Activated T-helper 2 cell treated with anti-CD3 and anti-CD28 coated beads, Interferon-gamma antibody, Interleukin-2, Interleukin-4, amounts not matched to agents 10 μg/mL and 5 μg/mL and 100 μg/mL, durations not matched to agents 14 hours and 24 hours and 36 hours (primary cell): Measurements from ENCODE around the gene SIK3. TPM values are rescaled to one million over a fixed set of nuclear protein-coding genes. Genes with fewer than 3 reads are reported as not detected.
"Not testable (repeated sequence)": the region's sequence is repeated elsewhere in the genome, so short reads cannot be mapped to it uniquely, and the experiment has no call there.

Source experiments
- DNase-seq: peaks from one replicate; pipeline ENCODE4 v3.0.0; 2021; ENCODE audit warnings: low spot score
- H3K27ac Mint-ChIP-seq: one replicate; pipeline ENCODE4 v1.8.0; 2021; ENCODE audit warnings: mixed read lengths
- H3K27me3 Mint-ChIP-seq: one replicate; pipeline ENCODE4 v1.8.0; 2021; ENCODE audit warnings: low read depth, mixed read lengths
- H3K36me3 Mint-ChIP-seq: one replicate; pipeline ENCODE4 v1.8.0; 2021; ENCODE audit warnings: low read depth, mixed read lengths
- H3K4me1 Mint-ChIP-seq: one replicate; pipeline ENCODE4 v1.8.0; 2021; ENCODE audit warnings: low read depth, mixed read lengths
- H3K4me3 Mint-ChIP-seq: one replicate; pipeline ENCODE4 v1.8.0; 2021; ENCODE audit warnings: low read depth, mild to moderate bottlenecking, moderate library complexity, mixed read lengths
- H3K9me3 Mint-ChIP-seq: one replicate; pipeline ENCODE4 v1.8.0; 2021; ENCODE audit warnings: mixed read lengths
- intact Hi-C: fragments of 100-400 bp; cut with micrococcal nuclease; formaldehyde crosslinking; loops from one replicate; pipeline ENCODE4 v1.15.1; 2023
- total RNA-seq: library from RNA; stranded (reverse); gene quantifications from 2 replicates; pipeline ENCODE4 v1.2.3, GENCODE V29; 2022

The SIK3 gene
- total RNA-seq, 1 donor from 2014 or later = 25.3 TPM

- Mint-ChIP-seq H3K4me1 (peaks cover 6% of the 10 kb centered on the region), H3K9me3 (no peaks in the 10 kb centered on the region), H3K27me3 (no peaks in the 10 kb centered on the region), H3K27ac (no peak overlapping the region), H3K36me3 (peaks cover 16% of the 10 kb centered on the region), H3K4me3 (no peak overlapping the region)
- intact Hi-C loops = no loop called here
- no peak for DNase-seq
Observed at GRCh38 chr11:116840224-116840745, 257.9 kb downstream of the SIK3 start.

DNA sequence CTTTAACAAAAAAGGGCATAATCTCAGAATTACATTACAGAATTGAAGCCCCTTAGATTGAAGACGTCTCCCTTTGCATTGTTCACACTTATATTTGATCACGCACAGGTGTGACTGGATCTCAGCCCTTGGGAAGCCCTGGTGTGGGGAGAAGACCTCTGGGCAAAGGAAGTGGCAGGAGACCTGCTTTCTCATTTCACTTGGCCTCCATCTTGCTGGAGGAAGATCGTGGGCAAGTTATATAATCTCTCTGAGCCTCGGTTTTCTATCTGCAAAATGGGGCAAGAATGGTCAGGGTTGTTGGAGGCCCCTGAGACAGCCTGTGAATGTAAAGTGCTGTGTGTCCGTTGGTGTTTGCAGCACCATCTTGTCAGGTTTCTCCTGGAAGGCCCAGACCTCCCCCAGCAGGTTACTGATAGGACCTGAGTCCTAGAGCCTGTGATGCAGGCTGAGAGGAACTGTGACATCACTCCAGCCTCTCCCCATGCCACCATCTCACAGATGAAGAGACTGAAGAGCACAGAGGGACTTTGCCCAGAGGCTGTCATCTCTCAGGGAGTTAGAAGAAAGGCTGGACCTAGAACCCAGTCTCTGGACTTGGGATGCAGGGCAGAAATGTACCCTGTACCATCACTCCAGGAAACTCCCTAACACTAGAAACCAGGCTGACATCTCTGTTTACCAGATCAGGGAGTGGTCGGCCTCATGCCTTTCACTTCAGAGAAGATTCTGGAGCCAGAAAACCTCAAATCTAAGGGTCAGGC is 259.7 kb downstream of the SIK3 start:
- H3K27me3 Mint-ChIP-seq = no peaks in the 10 kb centered on the region
- DNase-seq = no peak
- H3K36me3 Mint-ChIP-seq = peaks cover 6% of the 10 kb centered on the region
- intact Hi-C loops = no loop called here
- H3K27ac Mint-ChIP-seq = no peak overlapping the region
- H3K9me3 Mint-ChIP-seq = no peaks in the 10 kb centered on the region
- H3K4me1 Mint-ChIP-seq = peaks cover 6% of the 10 kb centered on the region
- no peak overlapping the region for H3K4me3 Mint-ChIP-seq

DNA sequence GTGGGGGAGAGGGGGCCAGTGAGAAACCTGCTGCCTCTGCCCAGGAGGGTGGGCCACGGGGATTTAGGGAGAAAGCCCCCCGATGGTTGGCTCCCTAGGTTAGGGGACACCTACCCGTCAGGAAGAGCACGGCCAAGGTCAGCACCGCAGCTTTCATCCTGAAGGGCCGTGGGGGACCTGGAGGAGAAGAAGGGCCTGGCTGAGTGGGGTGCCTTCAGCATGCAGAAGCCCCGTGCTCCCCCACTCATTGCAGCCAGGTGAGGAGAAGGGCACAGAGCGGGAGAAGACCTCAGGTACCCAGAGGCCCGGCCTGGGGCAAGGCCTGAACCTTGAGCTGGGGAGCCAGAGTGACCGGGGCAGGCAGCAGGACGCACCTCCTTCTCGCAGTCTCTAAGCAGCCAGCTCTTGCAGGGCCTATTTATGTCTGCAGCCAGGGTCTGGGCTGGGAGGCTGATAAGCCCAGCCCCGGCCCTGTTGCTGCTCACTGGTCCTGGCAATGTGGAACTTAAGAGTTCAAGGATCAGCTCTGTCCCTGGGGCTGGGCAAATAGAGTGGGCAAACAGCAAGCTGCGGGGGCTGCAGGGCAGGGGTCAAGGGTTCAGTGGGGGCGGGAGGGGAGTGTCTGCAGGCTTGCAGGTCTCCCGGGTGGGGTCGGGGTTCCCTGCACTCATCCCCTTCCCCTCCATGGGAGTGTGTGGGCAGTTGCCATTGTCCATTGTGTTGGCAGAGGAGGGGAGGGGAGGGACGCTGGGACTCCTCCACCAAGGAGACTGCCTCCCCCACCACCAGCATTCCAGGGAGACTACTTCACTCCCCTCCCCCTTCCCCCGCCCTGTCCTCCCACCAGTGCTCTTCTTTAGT is 260.8 kb downstream of the SIK3 start, which contains the start of gene APOA1:
Gene APOA1, minus strand, starts transcription at position 392 of the 861 bp plus-strand sequence. Its CDS starts 235 bp downstream, at position 157.
- H3K4me1 Mint-ChIP-seq = peaks cover 6% of the 10 kb centered on the region
- DNase-seq = no peak
- no peaks in the 10 kb centered on the region for H3K27me3 Mint-ChIP-seq
- H3K4me3 Mint-ChIP-seq = no peak within 1 kb of the TSS
- H3K9me3 Mint-ChIP-seq = no peaks in the 10 kb centered on the region
- no peaks in the 10 kb centered on the region for H3K36me3 Mint-ChIP-seq
- intact Hi-C loops = loop anchor here (2.0 kb wide), 2 partner anchors 15 to 47 kb away; partner anchors contain the start of gene APOA5
- H3K27ac Mint-ChIP-seq = no peak within 1 kb of the TSS

- Mint-ChIP-seq H3K9me3 (no peaks in the 10 kb centered on the region), H3K27me3 (no peaks in the 10 kb centered on the region), H3K4me3 (no peak overlapping the region), H3K27ac (no peak overlapping the region), H3K4me1 (peaks cover 6% of the 10 kb centered on the region), H3K36me3 (no peaks in the 10 kb centered on the region)
- DNase-seq = no peak
- intact Hi-C loops = loop anchor here (2.0 kb wide), 2 partner anchors 16 to 46 kb away; partner anchors contain the start of gene APOA5
Observed at GRCh38 chr11:116836632-116836991, 261.6 kb downstream of the SIK3 start.

DNA sequence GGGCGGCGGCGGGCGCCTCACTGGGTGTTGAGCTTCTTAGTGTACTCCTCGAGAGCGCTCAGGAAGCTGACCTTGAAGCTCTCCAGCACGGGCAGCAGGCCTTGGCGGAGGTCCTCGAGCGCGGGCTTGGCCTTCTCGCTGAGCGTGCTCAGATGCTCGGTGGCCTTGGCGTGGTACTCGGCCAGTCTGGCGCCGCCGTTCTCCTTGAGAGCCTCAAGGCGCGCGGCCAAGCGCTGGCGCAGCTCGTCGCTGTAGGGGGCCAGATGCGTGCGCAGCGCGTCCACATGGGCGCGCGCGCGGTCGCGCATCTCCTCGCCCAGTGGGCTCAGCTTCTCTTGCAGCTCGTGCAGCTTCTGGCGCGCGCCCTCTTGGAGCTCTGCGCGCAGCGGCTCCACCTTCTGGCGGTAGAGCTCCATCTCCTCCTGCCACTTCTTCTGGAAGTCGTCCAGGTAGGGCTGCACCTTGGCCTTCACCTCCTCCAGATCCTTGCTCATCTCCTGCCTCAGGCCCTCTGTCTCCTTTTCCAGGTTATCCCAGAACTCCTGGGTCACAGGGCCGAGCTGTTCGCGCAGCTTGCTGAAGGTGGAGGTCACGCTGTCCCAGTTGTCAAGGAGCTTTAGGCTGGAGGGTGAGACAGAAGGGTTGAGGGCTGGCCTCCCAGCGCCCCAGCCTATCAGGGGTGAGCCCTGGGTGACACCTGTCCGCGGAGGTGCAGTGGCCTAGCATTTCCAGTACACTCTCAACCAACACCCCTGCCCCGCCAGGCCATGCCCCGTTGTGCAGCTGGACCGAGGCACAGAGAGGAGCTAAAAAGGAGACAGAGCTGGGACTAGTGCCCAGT is 262.2 kb downstream of the SIK3 start:
- H3K27ac Mint-ChIP-seq = no peak overlapping the region
- H3K36me3 Mint-ChIP-seq = no peaks in the 10 kb centered on the region
- H3K4me1 Mint-ChIP-seq = peaks cover 6% of the 10 kb centered on the region
- intact Hi-C loops = loop anchor here (2.0 kb wide), 2 partner anchors 17 to 45 kb away; partner anchors contain the start of gene APOA5
- no peaks in the 10 kb centered on the region for H3K9me3 Mint-ChIP-seq
- H3K4me3 Mint-ChIP-seq = peak overlapping the region; percentile 49
- H3K27me3 Mint-ChIP-seq = no peaks in the 10 kb centered on the region
- peak; percentile 76 for DNase-seq

DNA sequence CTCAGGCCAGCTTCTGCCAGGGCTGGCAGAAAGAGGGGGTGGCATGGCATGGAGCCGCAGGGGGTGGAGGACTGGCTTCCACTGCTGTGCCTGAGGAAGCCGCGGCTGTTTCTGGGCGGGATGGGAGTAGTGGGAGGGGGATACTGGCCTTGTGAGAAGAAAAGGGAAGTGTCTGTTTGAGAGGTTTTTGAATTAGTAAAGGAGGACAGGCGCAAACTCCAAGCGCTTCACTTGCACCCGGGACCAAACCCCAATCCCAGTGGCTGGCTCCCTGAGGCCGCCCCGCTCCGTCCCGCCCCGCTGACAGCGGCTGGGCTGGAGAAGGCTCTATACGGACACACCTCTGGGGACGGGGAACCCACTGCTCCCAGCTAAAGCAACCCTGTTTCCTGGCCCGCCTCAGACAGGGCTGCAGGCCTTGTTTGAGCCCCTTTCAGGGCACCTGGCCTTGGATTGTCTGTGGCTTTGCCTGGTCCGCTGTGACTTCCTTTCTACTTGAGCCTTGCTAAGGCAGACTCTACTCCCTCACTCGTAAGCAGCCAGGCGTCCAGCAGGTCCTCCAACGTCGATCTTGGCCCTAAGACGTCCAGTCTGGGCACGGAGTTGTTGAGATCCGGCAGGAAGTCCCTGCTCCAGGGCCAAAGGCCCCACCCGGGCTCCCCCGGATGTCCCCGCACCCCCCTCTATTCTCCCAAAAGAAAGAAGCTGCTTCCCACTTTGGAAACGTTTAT is 263.0 kb downstream of the SIK3 start:
- intact Hi-C loops = no loop called here
- Mint-ChIP-seq H3K4me1 (peaks cover 6% of the 10 kb centered on the region), H3K27me3 (no peaks in the 10 kb centered on the region), H3K36me3 (no peaks in the 10 kb centered on the region), H3K27ac (no peak overlapping the region), H3K4me3 (peak overlapping the region; percentile 50), H3K9me3 (no peaks in the 10 kb centered on the region)
- DNase-seq = no peak

- intact Hi-C loops, DNase-seq, H3K27ac Mint-ChIP-seq, H3K27me3 Mint-ChIP-seq, H3K4me1 Mint-ChIP-seq, H3K36me3 Mint-ChIP-seq, H3K9me3 Mint-ChIP-seq: not testable (repeated sequence)
- H3K4me3 Mint-ChIP-seq = peak overlapping the region; percentile 50
Observed at GRCh38 chr11:116834535-116835041, 263.6 kb downstream of the SIK3 start.

GRCh38 chr11:116833816-116834534 is 264.3 kb downstream of the SIK3 start:
- Mint-ChIP-seq H3K4me1 (peaks cover 6% of the 10 kb centered on the region), H3K27ac (no peak overlapping the region), H3K9me3 (no peaks in the 10 kb centered on the region), H3K4me3 (no peak overlapping the region), H3K36me3 (no peaks in the 10 kb centered on the region), H3K27me3 (no peaks in the 10 kb centered on the region)
- intact Hi-C loops = no loop called here
- DNase-seq = no peak

GRCh38 chr11:116833491-116833815 is 264.8 kb downstream of the SIK3 start:
- H3K4me1 Mint-ChIP-seq = peaks cover 6% of the 10 kb centered on the region
- H3K4me3 Mint-ChIP-seq = no peak overlapping the region
- intact Hi-C loops = no loop called here
- DNase-seq = no peak
- H3K9me3 Mint-ChIP-seq = no peaks in the 10 kb centered on the region
- no peak overlapping the region for H3K27ac Mint-ChIP-seq
- H3K27me3 Mint-ChIP-seq = no peaks in the 10 kb centered on the region
- no peaks in the 10 kb centered on the region for H3K36me3 Mint-ChIP-seq

DNA sequence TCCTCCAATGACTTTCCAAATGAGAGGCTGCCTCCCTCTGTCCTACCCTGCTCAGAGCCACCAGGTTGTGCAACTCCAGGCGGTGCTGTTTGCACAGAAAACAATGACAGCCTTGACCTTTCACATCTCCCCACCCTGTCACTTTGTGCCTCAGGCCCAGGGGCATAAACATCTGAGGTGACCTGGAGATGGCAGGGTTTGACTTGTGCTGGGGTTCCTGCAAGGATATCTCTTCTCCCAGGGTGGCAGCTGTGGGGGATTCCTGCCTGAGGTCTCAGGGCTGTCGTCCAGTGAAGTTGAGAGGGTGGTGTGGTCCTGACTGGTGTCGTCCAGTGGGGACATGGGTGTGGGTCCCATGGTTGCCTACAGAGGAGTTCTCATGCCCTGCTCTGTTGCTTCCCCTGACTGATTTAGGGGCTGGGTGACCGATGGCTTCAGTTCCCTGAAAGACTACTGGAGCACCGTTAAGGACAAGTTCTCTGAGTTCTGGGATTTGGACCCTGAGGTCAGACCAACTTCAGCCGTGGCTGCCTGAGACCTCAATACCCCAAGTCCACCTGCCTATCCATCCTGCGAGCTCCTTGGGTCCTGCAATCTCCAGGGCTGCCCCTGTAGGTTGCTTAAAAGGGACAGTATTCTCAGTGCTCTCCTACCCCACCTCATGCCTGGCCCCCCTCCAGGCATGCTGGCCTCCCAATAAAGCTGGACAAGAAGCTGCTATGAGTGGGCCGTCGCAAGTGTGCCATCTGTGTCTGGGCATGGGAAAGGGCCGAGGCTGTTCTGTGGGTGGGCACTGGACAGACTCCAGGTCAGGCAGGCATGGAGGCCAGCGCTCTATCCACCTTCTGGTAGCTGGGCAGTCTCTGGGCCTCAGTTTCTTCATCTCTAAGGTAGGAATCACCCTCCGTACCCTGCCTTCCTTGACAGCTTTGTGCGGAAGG is 265.6 kb downstream of the SIK3 start:
- Mint-ChIP-seq H3K36me3 (no peaks in the 10 kb centered on the region), H3K4me3 (no peak overlapping the region), H3K4me1 (peaks cover 2% of the 10 kb centered on the region), H3K27ac (no peak overlapping the region), H3K9me3 (no peaks in the 10 kb centered on the region), H3K27me3 (no peaks in the 10 kb centered on the region)
- DNase-seq = no peak
- intact Hi-C loops = no loop called here
